ENCODE measurements around the gene NUDT2.
"Not testable (repeated sequence)": the region's sequence is repeated elsewhere in the genome, so short reads cannot be mapped to it uniquely, and the experiment has no call there.

The NUDT2 gene

GRCh38 chr9:34337403-34337802 lies 8.0 kb downstream of the NUDT2 start:
- no peak for DNase-seq

GRCh38 chr9:34338079-34338478 lies 8.7 kb downstream of the NUDT2 start:
- not testable (repeated sequence) for DNase-seq

GRCh38 chr9:34338665-34339385 lies 9.5 kb downstream of the NUDT2 start:
- no peak for DNase-seq

GRCh38 chr9:34341659-34342295 lies 12.4 kb downstream of the NUDT2 start:
- no peak for DNase-seq

GRCh38 chr9:34343090-34343489 lies 13.7 kb downstream of the NUDT2 start:
- DNase-seq = no peak

- no peak for DNase-seq
Measured at GRCh38 chr9:34343605-34344004, 14.2 kb downstream of the NUDT2 start.

GRCh38 chr9:34346873-34347799 lies 17.8 kb downstream of the NUDT2 start:
- DNase-seq = no peak

- DNase-seq = no peak
Measured at GRCh38 chr9:34347800-34348158, 18.4 kb downstream of the NUDT2 start.

GRCh38 chr9:34349324-34349723 lies 20.0 kb downstream of the NUDT2 start:
- no peak for DNase-seq

GRCh38 chr9:34352122-34352652 lies 22.8 kb downstream of the NUDT2 start:
- DNase-seq = not testable (repeated sequence)

- not testable (repeated sequence) for DNase-seq
Measured at GRCh38 chr9:34352957-34353356, 23.6 kb downstream of the NUDT2 start.

GRCh38 chr9:34362614-34363214 lies 33.3 kb downstream of the NUDT2 start:
- no peak for DNase-seq

- DNase-seq = no peak
Measured at GRCh38 chr9:34363619-34364351, 34.4 kb downstream of the NUDT2 start.

GRCh38 chr9:34365282-34365681 lies 35.9 kb downstream of the NUDT2 start:
- no peak for DNase-seq

- DNase-seq = no peak
Measured at GRCh38 chr9:34366365-34366764, 37.0 kb downstream of the NUDT2 start.

GRCh38 chr9:34367751-34368410 lies 38.5 kb downstream of the NUDT2 start:
- not testable (repeated sequence) for DNase-seq

- DNase-seq = not testable (repeated sequence)
Measured at GRCh38 chr9:34368796-34369195, 39.4 kb downstream of the NUDT2 start.

- no peak for DNase-seq
Measured at GRCh38 chr9:34369636-34370035, 40.3 kb downstream of the NUDT2 start.

GRCh38 chr9:34370335-34370969 lies 41.1 kb downstream of the NUDT2 start:
- DNase-seq = no peak

- no peak for DNase-seq
Measured at GRCh38 chr9:34370970-34371880, 41.9 kb downstream of the NUDT2 start.

Data from NCI-H2081 treated with DMSO at 0.1 percent for 48 hours (cell line).